T-cell (primary cell): Measurements from ENCODE around the gene CLIC4. TPM values are rescaled to one million over a fixed set of nuclear protein-coding genes. Genes with fewer than 3 reads are reported as not detected.

Experiments used
- ATAC-seq, 4 experiments: fragments of 200-7000 bp in 3 of 4; fragments of 150-1000 bp in 1 of 4; cut with Tn5 transposase; replicated peaks in 1 of 4; 1 replicate in 3 of 4; 2 replicates in 1 of 4; pipeline ENCODE4 v1.10.0; 2021; ENCODE audit warnings: moderate library complexity in 3 of 4, mild to moderate bottlenecking in 2 of 4, moderate number of reproducible peaks in 1 of 4
- CTCF ChIA-PET, 2 donors: fragments of 300-600 bp; sonication (Branson Sonifier 250); formaldehyde crosslinking; loops; one replicate each; lab custom pipeline; 2022; ENCODE audit warnings: antibody characterized with exemption in 2 of 2; lab: Charles Lee
- POLR2A ChIA-PET, 2 donors: fragments of 300-600 bp; sonication (Branson Sonifier 250); formaldehyde crosslinking; loops; one replicate each; lab custom pipeline; 2022; ENCODE audit warnings: antibody characterized with exemption in 2 of 2; lab: Charles Lee
- DNase-seq, 35 experiments: peaks; one replicate each; pipeline versions ENCODE4 v3.0.0 to v3.0.0-alpha.2; 2013 to 2023
- H3K27ac ChIP-seq: one replicate; pipeline ENCODE4 v1.5.1; 2013; ENCODE audit warnings: low read length
- H3K27me3 ChIP-seq, 2 experiments: replicated peaks in 1 of 2; 1 replicate in 1 of 2; 2 replicates in 1 of 2; pipeline versions ENCODE4 v1.6.1 to v1.7.0; 2013; ENCODE audit warnings: low read length in 1 of 2, mixed read lengths in 1 of 2; ENCODE audit not compliant: control insufficient read depth in 2 of 2, insufficient read depth in 2 of 2; ENCODE audit errors: extremely low read depth in 1 of 2
- H3K36me3 ChIP-seq, 2 donors: 1 replicate in 1 of 2; 2 replicates in 1 of 2; pipeline versions ENCODE4 v1.6.1 to v1.7.0; 2013; ENCODE audit warnings: low read length in 1 of 2; ENCODE audit not compliant: control insufficient read depth in 2 of 2, insufficient read depth in 1 of 2; ENCODE audit errors: extremely low read depth in 1 of 2
- H3K4me1 ChIP-seq, 2 experiments: 1 replicate in 1 of 2; 2 replicates in 1 of 2; pipeline versions ENCODE4 v1.6.1 to v1.7.0; 2013; ENCODE audit warnings: low read length in 2 of 2, mixed read lengths in 1 of 2; ENCODE audit not compliant: insufficient read depth in 2 of 2, control insufficient read depth in 1 of 2; ENCODE audit errors: extremely low read depth in 1 of 2
- H3K4me3 ChIP-seq, 2 donors: 1 replicate in 1 of 2; 2 replicates in 1 of 2; pipeline versions ENCODE4 v1.5.1 to v1.7.0; 2013; ENCODE audit warnings: mild to moderate bottlenecking in 2 of 2, low read length in 1 of 2, moderate library complexity in 1 of 2; ENCODE audit not compliant: control insufficient read depth in 1 of 2; ENCODE audit errors: extremely low read depth in 1 of 2
- H3K9me3 ChIP-seq: 2 replicates; pipeline ENCODE4 v1.7.0; 2013
- H3K27ac Mint-ChIP-seq, 2 donors: one replicate each; pipeline ENCODE4 v1.8.0; 2020 to 2021; ENCODE audit warnings: mild to moderate bottlenecking in 2 of 2, mixed read lengths in 2 of 2
- H3K27me3 Mint-ChIP-seq, 2 donors: one replicate each; pipeline ENCODE4 v1.8.0; 2021 to 2022; ENCODE audit warnings: mixed read lengths in 2 of 2
- H3K36me3 Mint-ChIP-seq: one replicate; pipeline ENCODE4 v1.8.0; 2021; ENCODE audit warnings: mixed read lengths
- H3K4me1 Mint-ChIP-seq, 3 donors: one replicate each; pipeline ENCODE4 v1.8.0; 2020 to 2022; ENCODE audit warnings: mixed read lengths in 3 of 3, mild to moderate bottlenecking in 1 of 3
- H3K4me3 Mint-ChIP-seq, 3 donors: one replicate each; pipeline ENCODE4 v1.8.0; 2020 to 2022; ENCODE audit warnings: mild to moderate bottlenecking in 3 of 3, mixed read lengths in 3 of 3, moderate library complexity in 3 of 3
- H3K9me3 Mint-ChIP-seq, 3 donors: one replicate each; pipeline ENCODE4 v1.8.0; 2020 to 2022; ENCODE audit warnings: mixed read lengths in 3 of 3
- WGBS: methylation state at CpG from one replicate; pipeline ENCODE4 v1.1.5; 2013; ENCODE audit warnings: missing lambda C conversion rate; ENCODE audit not compliant: insufficient coverage; 5-methylcytosine and 5-hydroxymethylcytosine counted together
- total RNA-seq, 35 experiments: library from RNA in 6 of 35; stranded (reverse) in 6 of 35; fragments of 120-200 nt in 1 of 35; gene quantifications; one replicate each; pipeline versions ENCODE4 v1.2.1 to v1.2.4 and lab custom pipeline; 2013 to 2026

CLIC4 gene
- total RNA-seq, 5 donors from 2014 or later (not counting 1 experiment from before 2014, with no cell fraction given), result 0.75 to 9.1 (median 5.5) TPM

DNA sequence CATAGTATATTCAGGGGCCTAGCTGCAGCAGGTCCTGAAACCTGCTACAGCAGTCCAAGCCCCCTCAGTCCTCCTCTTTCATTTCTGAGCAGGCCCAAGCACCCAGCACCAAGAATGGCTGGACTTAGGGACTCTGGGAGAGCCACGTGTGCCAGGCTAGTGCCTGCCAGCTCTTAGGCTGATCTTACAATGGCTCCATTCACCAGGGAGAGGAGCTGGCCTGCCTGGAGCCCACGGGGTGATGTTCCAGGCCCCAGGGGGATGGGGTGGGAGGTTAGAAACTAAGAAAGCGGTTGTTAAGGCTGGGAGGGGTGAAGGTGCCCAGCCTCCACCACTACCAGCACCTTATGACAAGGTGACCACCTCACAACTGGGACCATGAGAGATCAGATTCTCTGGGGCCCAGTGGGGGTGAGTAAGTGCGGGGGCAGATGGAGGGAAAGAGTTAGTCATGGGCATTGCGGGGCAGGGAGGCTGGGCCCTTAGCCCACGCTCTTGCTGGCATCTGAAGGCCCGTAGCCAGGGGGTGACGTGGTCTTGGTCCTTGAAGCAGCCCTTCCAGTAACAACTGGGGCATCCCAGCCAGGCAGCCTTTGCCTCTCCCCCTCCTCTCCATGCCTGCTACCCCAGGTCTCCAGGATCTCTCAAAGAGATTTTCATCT, 30.3 kb upstream of the CLIC4 start:
- Histone ChIP-seq H3K27ac (no peak overlapping the region), H3K27me3 (peaks cover 0 to 4% of the 10 kb centered on the region in 2 experiments), H3K36me3 (no peaks in the 10 kb centered on the region), H3K4me3 (no peak overlapping the region), H3K9me3 (no peaks in the 10 kb centered on the region), H3K4me1 (no peaks in the 10 kb centered on the region)
- DNase-seq (no peak), ATAC-seq (no peak)
- H3K4me1 Mint-ChIP-seq, result peaks cover 0 to 5% (median 3%) of the 10 kb centered on the region in 3 donors
- CTCF ChIA-PET, result interaction anchor here in 1 of 2 donors (1.3 kb wide), 1 partner anchor 115 kb away, joined by 4 read pairs; no protein-coding TSS in a partner anchor
- no peaks in the 10 kb centered on the region for H3K36me3 Mint-ChIP-seq
- H3K27ac Mint-ChIP-seq, result no peak overlapping the region
- H3K4me3 Mint-ChIP-seq, result no peak overlapping the region
- POLR2A ChIA-PET, result no interaction called here
- no peaks in the 10 kb centered on the region for H3K27me3 Mint-ChIP-seq
- 78% methylated on average over 4 of the region's 8 CpGs for WGBS
- H3K9me3 Mint-ChIP-seq, result no peaks in the 10 kb centered on the region

DNA sequence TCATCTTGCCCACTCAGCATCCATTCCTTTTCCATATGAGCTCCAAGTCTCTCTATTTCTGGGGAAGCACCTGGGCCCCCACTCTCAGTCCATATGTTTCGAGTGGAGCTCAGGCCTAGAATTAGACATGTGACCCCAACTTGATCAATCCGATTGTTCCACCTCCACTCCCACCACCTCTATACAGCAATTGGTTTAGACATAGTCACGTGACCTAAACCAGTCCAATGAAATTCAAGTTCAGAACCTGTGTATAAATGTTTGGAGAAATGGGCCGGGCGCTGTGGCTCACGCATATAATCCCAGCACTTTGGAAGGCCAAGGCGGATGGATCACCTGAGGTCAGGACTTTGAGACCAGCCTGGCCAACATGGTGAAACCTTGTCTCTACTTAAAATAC, 29.6 kb upstream of the CLIC4 start:
- Histone ChIP-seq H3K4me3 (no peak overlapping the region), H3K27ac (no peak overlapping the region), H3K4me1 (no peaks in the 10 kb centered on the region), H3K27me3 (peaks cover 0 to 8% of the 10 kb centered on the region in 2 experiments), H3K9me3 (no peaks in the 10 kb centered on the region), H3K36me3 (no peaks in the 10 kb centered on the region)
- POLR2A ChIA-PET, result no interaction called here
- DNase-seq (no peak), ATAC-seq (no peak)
- no peak overlapping the region for H3K4me3 Mint-ChIP-seq
- CTCF ChIA-PET, result no interaction called here
- no peaks in the 10 kb centered on the region for H3K27me3 Mint-ChIP-seq
- H3K4me1 Mint-ChIP-seq, result no peaks in the 10 kb centered on the region
- no peaks in the 10 kb centered on the region for H3K9me3 Mint-ChIP-seq
- 97% methylated on average over 3 of the region's 7 CpGs for WGBS
- no peak overlapping the region for H3K27ac Mint-ChIP-seq
- H3K36me3 Mint-ChIP-seq, result no peaks in the 10 kb centered on the region

DNA sequence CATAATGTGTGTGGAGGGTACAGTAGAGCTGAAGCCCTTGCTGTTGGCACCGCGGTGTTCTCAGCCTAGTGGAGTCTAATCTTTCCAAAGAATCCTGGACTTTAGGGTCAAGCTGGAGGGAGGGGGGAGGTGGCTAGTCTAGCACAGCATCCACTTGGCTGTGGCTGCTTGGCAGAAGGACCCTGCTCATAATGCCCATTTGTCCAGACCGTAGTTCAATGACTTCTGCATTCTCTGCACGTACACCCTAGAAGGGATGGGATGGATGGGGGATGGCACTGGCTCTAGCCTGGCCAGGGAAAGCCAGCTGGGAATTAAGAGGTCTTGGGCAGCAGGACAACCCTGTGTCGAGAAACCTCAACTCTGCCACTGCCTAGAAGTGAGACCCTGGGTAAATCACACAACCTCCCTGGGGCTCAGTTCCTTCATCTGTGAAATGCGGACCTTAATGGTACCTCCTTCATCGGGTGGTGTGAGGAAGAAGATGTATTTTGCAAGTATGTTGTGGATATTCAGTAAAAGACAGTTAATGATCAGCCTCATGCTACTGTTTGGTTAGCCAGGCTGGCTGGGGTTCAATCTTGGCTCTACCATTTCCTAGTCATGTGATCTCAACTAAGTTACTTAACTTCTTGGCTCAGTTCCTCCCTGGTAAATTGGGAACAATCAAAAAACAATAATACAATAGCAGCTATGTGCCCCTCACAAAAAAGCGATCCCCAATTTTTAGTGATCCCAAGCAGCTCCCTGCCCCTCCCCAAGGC, 27.2 kb upstream of the CLIC4 start:
- no peaks in the 10 kb centered on the region for H3K9me3 Mint-ChIP-seq
- 95% methylated on average over 4 of the region's 8 CpGs for WGBS
- H3K4me1 Mint-ChIP-seq, result peaks cover 0 to 7% (median 4%) of the 10 kb centered on the region in 3 donors
- no peak overlapping the region for H3K4me3 ChIP-seq
- no peaks in the 10 kb centered on the region for H3K36me3 Mint-ChIP-seq
- H3K36me3 ChIP-seq, result no peaks in the 10 kb centered on the region
- ChIA-PET CTCF (no interaction called here), POLR2A (no interaction called here)
- H3K27me3 Mint-ChIP-seq, result no peaks in the 10 kb centered on the region
- H3K27ac ChIP-seq, result no peak overlapping the region
- no peak overlapping the region for H3K27ac Mint-ChIP-seq
- no peak overlapping the region for H3K4me3 Mint-ChIP-seq
- H3K4me1 ChIP-seq, result peaks cover 0 to 6% of the 10 kb centered on the region in 2 experiments
- DNase-seq (no peak), ATAC-seq (no peak)
- H3K9me3 ChIP-seq, result no peaks in the 10 kb centered on the region
- H3K27me3 ChIP-seq, result peaks cover 0 to 8% of the 10 kb centered on the region in 2 experiments

DNA sequence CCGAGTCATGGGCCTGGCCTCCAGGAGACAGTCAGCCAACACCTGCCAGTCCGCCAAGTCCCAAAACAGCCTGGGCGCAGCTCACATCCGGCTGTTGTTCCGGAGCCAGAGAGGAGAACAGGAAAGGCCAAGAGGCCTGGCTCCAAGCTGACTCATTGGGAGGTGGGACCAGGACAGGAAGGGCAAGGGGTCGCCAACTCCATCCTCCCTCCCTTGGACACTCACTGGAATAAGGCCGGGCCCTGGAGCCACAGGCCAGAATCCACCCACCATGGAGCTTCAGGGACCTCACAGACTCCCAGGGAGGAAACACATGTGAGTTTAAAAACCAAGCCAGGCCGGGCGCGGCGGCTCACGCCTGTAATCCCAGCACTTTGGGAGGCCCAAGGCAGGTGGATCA, 25.1 kb upstream of the CLIC4 start:
- no peak overlapping the region for H3K4me3 ChIP-seq
- ATAC-seq, result no peak
- Mint-ChIP-seq H3K27ac (no peak overlapping the region), H3K27me3 (peaks cover 0 to 3% of the 10 kb centered on the region in 2 donors), H3K9me3 (no peaks in the 10 kb centered on the region), H3K4me3 (no peak overlapping the region), H3K36me3 (no peaks in the 10 kb centered on the region), H3K4me1 (peaks cover 0 to 7% (median 4%) of the 10 kb centered on the region in 3 donors)
- no peaks in the 10 kb centered on the region for H3K9me3 ChIP-seq
- DNase-seq, result no peak
- H3K4me1 ChIP-seq, result peaks cover 0 to 6% of the 10 kb centered on the region in 2 experiments
- H3K27me3 ChIP-seq, result peaks cover 0 to 8% of the 10 kb centered on the region in 2 experiments
- POLR2A ChIA-PET, result no interaction called here
- no peak overlapping the region for H3K27ac ChIP-seq
- CTCF ChIA-PET, result interaction anchor here in 1 of 2 donors (0.6 kb wide), 1 partner anchor 568 kb away, joined by 3 read pairs; no protein-coding TSS in a partner anchor
- no peaks in the 10 kb centered on the region for H3K36me3 ChIP-seq
- WGBS, result 92% methylated on average over 8 of the region's 12 CpGs

DNA sequence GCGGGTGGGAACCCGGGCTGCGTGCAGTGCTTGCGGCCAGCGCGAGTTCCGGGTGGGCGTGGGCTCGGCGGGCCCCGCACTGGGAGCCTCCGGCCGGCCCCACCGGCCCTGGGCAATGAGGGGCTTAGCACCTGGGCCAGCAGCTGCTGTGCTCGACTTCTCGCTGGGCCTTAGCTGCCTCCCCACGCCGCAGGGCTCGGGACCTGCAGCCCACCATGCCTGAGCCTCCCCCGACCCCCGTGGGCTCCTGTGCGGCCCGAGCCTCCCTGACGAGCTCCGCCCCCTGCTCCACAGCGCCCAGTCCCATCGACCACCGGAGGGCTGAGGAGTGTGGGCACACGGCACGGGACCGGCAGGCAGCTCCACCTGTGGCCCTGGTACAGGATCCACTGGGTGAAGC, 23.7 kb upstream of the CLIC4 start:
- H3K27ac Mint-ChIP-seq, result no peak overlapping the region
- CTCF ChIA-PET, result interaction anchor here in 1 of 2 donors (0.6 kb wide), 1 partner anchor 130 kb away, joined by 3 read pairs; no protein-coding TSS in a partner anchor
- 95% methylated on average over 25 of the region's 31 CpGs for WGBS
- ATAC-seq (no peak), DNase-seq (no peak)
- no peaks in the 10 kb centered on the region for H3K36me3 Mint-ChIP-seq
- Histone ChIP-seq H3K4me1 (peaks cover 0 to 6% of the 10 kb centered on the region in 2 experiments), H3K27me3 (peaks cover 0 to 8% of the 10 kb centered on the region in 2 experiments), H3K36me3 (no peaks in the 10 kb centered on the region), H3K27ac (no peak overlapping the region), H3K9me3 (no peaks in the 10 kb centered on the region), H3K4me3 (no peak overlapping the region)
- peaks cover 0 to 7% (median 4%) of the 10 kb centered on the region in 3 donors for H3K4me1 Mint-ChIP-seq
- H3K9me3 Mint-ChIP-seq, result no peaks in the 10 kb centered on the region
- peaks cover 0 to 3% of the 10 kb centered on the region in 2 donors for H3K27me3 Mint-ChIP-seq
- H3K4me3 Mint-ChIP-seq, result no peak overlapping the region
- POLR2A ChIA-PET, result no interaction called here
